ENCODE results near the gene TAX1BP3. TPM values are rescaled to one million over a fixed set of nuclear protein-coding genes. Genes with fewer than 3 reads are reported as not detected.

TAX1BP3 gene
- total RNA-seq, 2 donors from 2014 or later: 69.6 to 86.8 TPM

GRCh38 chr17:3663102-3664011 is 5.0 kb downstream of the TAX1BP3 start:
- Histone ChIP-seq H3K9me3 (ENCODE audit: control insufficient read depth, low read length) (no peaks in the 10 kb centered on the region), H3K4me3 (ENCODE audit: low read length) (no peak overlapping the region), H3K4me1 (ENCODE audit: control insufficient read depth, insufficient read depth, low read length) (no peaks in the 10 kb centered on the region), H3K27ac (ENCODE audit: low read depth, low read length) (peak overlapping the region; percentile 60), H3K9ac (ENCODE audit: extremely low read depth, low read length, poor library complexity, severe bottlenecking) (no peak overlapping the region), H3K36me3 (ENCODE audit: control insufficient read depth, insufficient read depth, low read length) (peaks cover 38% of the 10 kb centered on the region), H3K27me3 (ENCODE audit: control insufficient read depth, insufficient read depth, low read length, poor library complexity, severe bottlenecking) (no peaks in the 10 kb centered on the region)
- no peak overlapping the region for H3K27ac Mint-ChIP-seq
- DNase-seq: peak; percentile 51
- H3K9me3 Mint-ChIP-seq: no peaks in the 10 kb centered on the region
- peaks cover 16% of the 10 kb centered on the region for H3K36me3 Mint-ChIP-seq (ENCODE audit: low read depth)
- 91 to 94% methylated on average over 30 to 33 of the region's 33 CpGs for WGBS, 2 experiments (ENCODE audit: insufficient coverage in 1 of 2, insufficient read length in 1 of 2)
- TF ChIP-seq, protein P1, sequence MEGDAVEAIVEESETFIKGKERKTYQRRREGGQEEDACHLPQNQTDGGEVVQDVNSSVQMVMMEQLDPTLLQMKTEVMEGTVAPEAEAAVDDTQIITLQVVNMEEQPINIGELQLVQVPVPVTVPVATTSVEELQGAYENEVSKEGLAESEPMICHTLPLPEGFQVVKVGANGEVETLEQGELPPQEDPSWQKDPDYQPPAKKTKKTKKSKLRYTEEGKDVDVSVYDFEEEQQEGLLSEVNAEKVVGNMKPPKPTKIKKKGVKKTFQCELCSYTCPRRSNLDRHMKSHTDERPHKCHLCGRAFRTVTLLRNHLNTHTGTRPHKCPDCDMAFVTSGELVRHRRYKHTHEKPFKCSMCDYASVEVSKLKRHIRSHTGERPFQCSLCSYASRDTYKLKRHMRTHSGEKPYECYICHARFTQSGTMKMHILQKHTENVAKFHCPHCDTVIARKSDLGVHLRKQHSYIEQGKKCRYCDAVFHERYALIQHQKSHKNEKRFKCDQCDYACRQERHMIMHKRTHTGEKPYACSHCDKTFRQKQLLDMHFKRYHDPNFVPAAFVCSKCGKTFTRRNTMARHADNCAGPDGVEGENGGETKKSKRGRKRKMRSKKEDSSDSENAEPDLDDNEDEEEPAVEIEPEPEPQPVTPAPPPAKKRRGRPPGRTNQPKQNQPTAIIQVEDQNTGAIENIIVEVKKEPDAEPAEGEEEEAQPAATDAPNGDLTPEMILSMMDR (conservative IDR thresholded peaks at IDR 0.05): no peak
- H3K4me3 Mint-ChIP-seq: no peak overlapping the region
- H3K4me1 Mint-ChIP-seq: peaks cover 13% of the 10 kb centered on the region
- H3K27me3 Mint-ChIP-seq (ENCODE audit: insufficient read depth): no peaks in the 10 kb centered on the region

DNA sequence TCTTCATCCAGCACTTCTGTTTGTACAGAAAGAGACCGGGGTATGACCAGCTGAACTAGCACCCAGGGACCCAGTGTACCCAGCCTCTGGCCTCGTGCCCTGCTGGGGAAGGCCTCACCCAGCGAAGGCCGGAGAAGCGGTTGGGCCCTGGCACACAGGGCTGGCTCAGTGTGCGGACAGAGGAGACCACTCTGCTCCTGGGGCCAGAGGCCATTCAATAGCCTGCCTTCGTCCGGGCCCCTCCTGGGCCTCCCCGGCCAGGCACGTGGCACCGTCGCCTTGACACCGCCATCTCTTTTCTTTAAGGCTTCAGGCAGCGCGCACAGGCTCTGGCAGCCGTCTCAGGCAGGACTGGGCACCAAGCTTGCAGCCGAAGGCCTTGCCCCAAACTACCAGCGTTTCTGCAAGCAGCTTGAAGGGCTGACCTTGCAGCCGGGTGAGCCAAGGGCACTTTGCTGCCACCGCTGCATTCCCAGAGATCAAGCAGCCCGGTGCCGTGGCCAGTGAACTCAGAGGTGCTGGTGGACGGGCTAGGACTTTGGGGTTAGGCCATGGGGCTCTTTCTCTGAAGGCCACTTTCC is 8.0 kb downstream of the TAX1BP3 start:
- peaks cover 24% of the 10 kb centered on the region for H3K36me3 Mint-ChIP-seq (ENCODE audit: low read depth)
- H3K27me3 ChIP-seq (ENCODE audit: control insufficient read depth, insufficient read depth, low read length, poor library complexity, severe bottlenecking): no peaks in the 10 kb centered on the region
- no peaks in the 10 kb centered on the region for H3K9me3 ChIP-seq (ENCODE audit: control insufficient read depth, low read length)
- no peaks in the 10 kb centered on the region for H3K4me1 Mint-ChIP-seq
- peaks cover 31% of the 10 kb centered on the region for H3K36me3 ChIP-seq (ENCODE audit: control insufficient read depth, insufficient read depth, low read length)
- H3K27ac ChIP-seq (ENCODE audit: low read depth, low read length): no peak overlapping the region
- DNase-seq: peak; percentile 51
- H3K4me1 ChIP-seq (ENCODE audit: control insufficient read depth, insufficient read depth, low read length): no peaks in the 10 kb centered on the region
- H3K4me3 Mint-ChIP-seq: no peak overlapping the region
- no peaks in the 10 kb centered on the region for H3K9me3 Mint-ChIP-seq
- no peak overlapping the region for H3K4me3 ChIP-seq (ENCODE audit: low read length)
- TF ChIP-seq, protein P1 (conservative IDR thresholded peaks at IDR 0.05): no peak
- H3K27ac Mint-ChIP-seq: no peak overlapping the region
- 94 to 97% methylated on average over 15 to 23 of the region's 23 CpGs for WGBS, 2 experiments (ENCODE audit: insufficient coverage in 1 of 2, insufficient read length in 1 of 2)
- H3K9ac ChIP-seq (ENCODE audit: extremely low read depth, low read length, poor library complexity, severe bottlenecking): no peak overlapping the region
- no peaks in the 10 kb centered on the region for H3K27me3 Mint-ChIP-seq (ENCODE audit: insufficient read depth)

- Histone ChIP-seq H3K9ac (ENCODE audit: extremely low read depth, low read length, poor library complexity, severe bottlenecking) (no peak overlapping the region), H3K9me3 (ENCODE audit: control insufficient read depth, low read length) (no peaks in the 10 kb centered on the region), H3K36me3 (ENCODE audit: control insufficient read depth, insufficient read depth, low read length) (peaks cover 24% of the 10 kb centered on the region), H3K4me3 (ENCODE audit: low read length) (no peak overlapping the region), H3K27me3 (ENCODE audit: control insufficient read depth, insufficient read depth, low read length, poor library complexity, severe bottlenecking) (no peaks in the 10 kb centered on the region), H3K4me1 (ENCODE audit: control insufficient read depth, insufficient read depth, low read length) (no peaks in the 10 kb centered on the region), H3K27ac (ENCODE audit: low read depth, low read length) (no peak overlapping the region)
- H3K4me3 Mint-ChIP-seq: no peak overlapping the region
- no peaks in the 10 kb centered on the region for H3K9me3 Mint-ChIP-seq
- H3K4me1 Mint-ChIP-seq: no peaks in the 10 kb centered on the region
- H3K27ac Mint-ChIP-seq: peak overlapping the region; percentile 7
- H3K27me3 Mint-ChIP-seq (ENCODE audit: insufficient read depth): no peaks in the 10 kb centered on the region
- peaks cover 27% of the 10 kb centered on the region for H3K36me3 Mint-ChIP-seq (ENCODE audit: low read depth)
- TF ChIP-seq, protein P1 (conservative IDR thresholded peaks at IDR 0.05): no peak
- WGBS, 2 experiments (ENCODE audit: insufficient coverage in 1 of 2, insufficient read length in 1 of 2): 86 to 91% methylated on average over 17 to 22 of the region's 22 CpGs
- peak; percentile 58 for DNase-seq
Observed at GRCh38 chr17:3659541-3660111, 8.8 kb downstream of the TAX1BP3 start.
